OCI-LY7 (cell line): ENCODE data around the gene ADO. TPM values are rescaled to one million over a fixed set of nuclear protein-coding genes. Genes with fewer than 3 reads are reported as not detected.

ENCODE experiments used
- BruUV-seq: library from RNA; stranded (reverse); fragments of 400-500 nt; replicated peaks from 2 replicates; lab custom pipeline; 2021; lab: Mats Ljungman, UMichigan
- CTCF ChIA-PET: fragments of 300-600 bp; sonication (Branson Sonifier 250); formaldehyde crosslinking; loops from one replicate; lab custom pipeline; 2022; ENCODE audit warnings: antibody characterized with exemption; ENCODE audit not compliant: unreplicated experiment; lab: Charles Lee
- POLR2A ChIA-PET: fragments of 300-600 bp; sonication (Branson Sonifier 250); formaldehyde crosslinking; loops from one replicate; lab custom pipeline; 2022; ENCODE audit warnings: antibody characterized with exemption; lab: Charles Lee
- DNase-seq: peaks from one replicate; pipeline ENCODE4 v3.0.0-alpha.2; 2015; ENCODE audit warnings: low spot score
- H2AFZ ChIP-seq: fragments of 200-600 bp; sonication (generic), shearing (Covaris generic); 2 replicates; pipeline ENCODE4 v1.6.1; 2014; ENCODE audit warnings: mild to moderate bottlenecking, antibody characterized with exemption, low read length, moderate library complexity
- H3K27ac ChIP-seq: fragments of 200-600 bp; sonication (generic); 2 replicates; pipeline ENCODE4 v1.5.1; 2014; ENCODE audit warnings: mixed run types, low read depth, mild to moderate bottlenecking, moderate library complexity, low read length, inconsistent platforms; ENCODE audit not compliant: poor library complexity, severe bottlenecking
- H3K36me3 ChIP-seq: fragments of 200-600 bp; sonication (generic); 2 replicates; pipeline ENCODE4 v1.6.1; 2014; ENCODE audit warnings: mild to moderate bottlenecking, antibody characterized with exemption, low read length, moderate library complexity, mixed read lengths; ENCODE audit not compliant: insufficient read depth
- H3K4me1 ChIP-seq: fragments of 200-600 bp; sonication (generic); 2 replicates; pipeline ENCODE4 v1.5.1; 2014; ENCODE audit warnings: mild to moderate bottlenecking, low read length; ENCODE audit not compliant: insufficient read depth, poor library complexity, severe bottlenecking
- H3K4me2 ChIP-seq: fragments of 200-600 bp; sonication (generic); 2 replicates; pipeline ENCODE4 v1.6.1; 2014; ENCODE audit warnings: mild to moderate bottlenecking, low read length
- H3K4me3 ChIP-seq: fragments of 200-600 bp; sonication (generic); 2 replicates; pipeline ENCODE4 v1.5.1; 2014; ENCODE audit warnings: mild to moderate bottlenecking, low read depth, low read length; ENCODE audit not compliant: poor library complexity, severe bottlenecking
- H3K79me2 ChIP-seq: fragments of 200-600 bp; sonication (generic); 2 replicates; pipeline ENCODE4 v1.6.1; 2016; ENCODE audit warnings: low read depth, mild to moderate bottlenecking, low read length, moderate library complexity, mixed read lengths; ENCODE audit not compliant: insufficient read depth
- H3K9me2 ChIP-seq: fragments of 200-600 bp; sonication (generic); 2 replicates; pipeline ENCODE4 v1.6.1; 2016; ENCODE audit warnings: mild to moderate bottlenecking, low read length, mixed read lengths; ENCODE audit not compliant: insufficient read depth
- H3K9me3 ChIP-seq: fragments of 200-600 bp; sonication (generic); 2 replicates; pipeline ENCODE4 v1.6.1; 2014; ENCODE audit warnings: mild to moderate bottlenecking, mixed run types, low read length, mixed read lengths
- H4K20me1 ChIP-seq: fragments of 200-600 bp; sonication (generic); 2 replicates; pipeline ENCODE4 v1.6.1; 2014; ENCODE audit warnings: mild to moderate bottlenecking, antibody characterized with exemption, low read length, moderate library complexity, mixed read lengths; ENCODE audit not compliant: insufficient read depth
- CTCF ChIP-seq: fragments of 200-600 bp; sonication (generic); conservative IDR thresholded peaks from 2 replicates; pipeline ENCODE4 v1.5.1; 2014; ENCODE audit warnings: mild to moderate bottlenecking, antibody characterized with exemption, low read length, moderate library complexity, mixed read lengths
- EZH2phosphoT487 ChIP-seq: fragments of 200-600 bp; sonication (generic); IDR thresholded peaks from 2 replicates; pipeline ENCODE4 v1.6.1; 2018; ENCODE audit warnings: low read depth, borderline replicate concordance, mild to moderate bottlenecking, mixed run types, antibody characterized with exemption, low read length, moderate library complexity, mixed read lengths
- intact Hi-C: fragments of 100-400 bp; cut with micrococcal nuclease; formaldehyde crosslinking; loops from one replicate; pipeline ENCODE4 v1.10.0; 2022; ENCODE audit not compliant: unreplicated experiment
- total RNA-seq, 2 experiments: library from RNA; depleted of rRNA in 1 of 2; stranded (reverse); fragments of >200 nt in 1 of 2; shearing (Covaris generic) in 1 of 2; gene quantifications; 2 replicates each; pipeline ENCODE4 v1.2.3, GENCODE V29; 2014 to 2022

Gene ADO
- total RNA-seq, 2 experiments from 2014 or later, result 30.3 to 43.1 TPM

- BruUV-seq, result no TSS peak
These were observed 44.1 kb upstream of the ADO start for GRCh38 chr10:62760401-62760800.

GRCh38 chr10:62761115-62761514 is 43.4 kb upstream of the ADO start:
- H4K20me1 ChIP-seq, result no peaks in the 10 kb centered on the region
- no peaks in the 10 kb centered on the region for H3K79me2 ChIP-seq
- H3K4me1 ChIP-seq, result peaks cover 12% of the 10 kb centered on the region
- ChIA-PET POLR2A (interaction anchor here (0.7 to 2.1 kb wide), 5 partner anchors 9 to 372 kb away, joined by 3 to 15 read pairs (median 3); partner anchors contain the start of gene NRBF2), CTCF (no interaction called here)
- TF ChIP-seq CTCF (no peak), EZH2phosphoT487 (no peak)
- no peak for DNase-seq
- intact Hi-C loops, result no loop called here
- no TSS peak for BruUV-seq
- H3K36me3 ChIP-seq, result no peaks in the 10 kb centered on the region
- H3K9me2 ChIP-seq, result no peaks in the 10 kb centered on the region
- no peak overlapping the region for H3K4me2 ChIP-seq
- H3K4me3 ChIP-seq, result no peak overlapping the region
- H3K9me3 ChIP-seq, result no peaks in the 10 kb centered on the region
- no peak overlapping the region for H3K27ac ChIP-seq
- no peak overlapping the region for H2AFZ ChIP-seq

More at GRCh38 chr10:62760401-62760800, 44.1 kb upstream of the ADO start:
- H2AFZ ChIP-seq, result no peak overlapping the region
- H3K9me2 ChIP-seq, result no peaks in the 10 kb centered on the region
- ChIA-PET POLR2A (interaction anchor here (0.7 to 2.1 kb wide), 4 partner anchors 11 to 19 kb away, joined by 3 to 15 read pairs (median 4); no protein-coding TSS in a partner anchor), CTCF (no interaction called here)
- intact Hi-C loops, result no loop called here
- no peaks in the 10 kb centered on the region for H3K9me3 ChIP-seq
- no peaks in the 10 kb centered on the region for H3K36me3 ChIP-seq
- H3K4me3 ChIP-seq, result no peak overlapping the region
- no peaks in the 10 kb centered on the region for H3K79me2 ChIP-seq
- TF ChIP-seq CTCF (no peak), EZH2phosphoT487 (no peak)
- no peaks in the 10 kb centered on the region for H4K20me1 ChIP-seq
- no peak for DNase-seq
- no peak overlapping the region for H3K27ac ChIP-seq
- no peak overlapping the region for H3K4me2 ChIP-seq
- peaks cover 13% of the 10 kb centered on the region for H3K4me1 ChIP-seq

DNA sequence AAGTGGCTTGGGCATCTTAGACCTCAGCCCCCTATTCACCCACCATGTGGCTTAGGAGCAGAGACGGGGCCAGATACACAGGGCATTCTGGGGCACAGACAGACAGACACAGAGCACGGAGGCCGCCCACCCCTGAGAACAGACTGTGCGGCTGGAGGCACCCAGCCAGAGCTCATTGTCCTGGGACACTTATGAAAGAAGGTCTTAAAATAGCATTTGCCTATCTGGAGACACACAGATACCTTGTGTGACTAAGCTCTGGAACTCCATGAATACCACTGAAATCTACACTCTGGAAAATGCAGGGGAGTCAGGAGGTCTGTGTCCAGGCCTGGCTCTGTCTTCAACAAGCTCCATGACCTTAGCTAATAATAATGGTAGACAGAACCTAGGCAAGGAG is 41.4 kb upstream of the ADO start:
- CTCF ChIA-PET, result no interaction called here
- H3K79me2 ChIP-seq, result no peaks in the 10 kb centered on the region
- no peak overlapping the region for H2AFZ ChIP-seq
- no peak overlapping the region for H3K27ac ChIP-seq
- no peak overlapping the region for H3K4me2 ChIP-seq
- no peak for DNase-seq
- no peaks in the 10 kb centered on the region for H3K36me3 ChIP-seq
- no peaks in the 10 kb centered on the region for H4K20me1 ChIP-seq
- BruUV-seq, result no TSS peak
- H3K9me3 ChIP-seq, result no peaks in the 10 kb centered on the region
- no peak for TF ChIP-seq EZH2phosphoT487
- no peak for TF ChIP-seq CTCF
- no peaks in the 10 kb centered on the region for H3K9me2 ChIP-seq
- intact Hi-C loops, result no loop called here
- H3K4me3 ChIP-seq, result no peak overlapping the region
- POLR2A ChIA-PET, result interaction anchor here (0.6 kb wide), 1 partner anchor 77 kb away, joined by 3 read pairs; no protein-coding TSS in a partner anchor
- peaks cover 6% of the 10 kb centered on the region for H3K4me1 ChIP-seq
